Nephron (organoid): ENCODE measurements around the gene RNF220.

ENCODE experiments used
- H3K27ac Mint-ChIP-seq, 3 experiments: 2 replicates each; pipeline ENCODE4 v1.8.0; 2020; ENCODE audit warnings: mixed read lengths in 3 of 3, mild to moderate bottlenecking in 2 of 3, moderate library complexity in 1 of 3
- H3K27me3 Mint-ChIP-seq: 2 replicates; pipeline ENCODE4 v1.8.0; 2021; ENCODE audit warnings: low read depth, mild to moderate bottlenecking, moderate library complexity, mixed read lengths
- H3K36me3 Mint-ChIP-seq: 2 replicates; pipeline ENCODE4 v1.8.0; 2020; ENCODE audit warnings: low read depth, mixed read lengths
- H3K4me1 Mint-ChIP-seq: 2 replicates; pipeline ENCODE4 v1.8.0; 2020; ENCODE audit warnings: mixed read lengths
- H3K4me3 Mint-ChIP-seq, 3 experiments: 2 replicates each; pipeline ENCODE4 v1.8.0; 2020; ENCODE audit warnings: mild to moderate bottlenecking in 3 of 3, mixed read lengths in 3 of 3, moderate library complexity in 2 of 3
- H3K9me3 Mint-ChIP-seq: 2 replicates; pipeline ENCODE4 v1.8.0; 2020; ENCODE audit warnings: mixed read lengths
- TF ChIP-seq, protein P1 (sequence below), 3 experiments: fragments of 200-600 bp; sonication (generic); IDR thresholded peaks; one replicate each; pipeline ENCODE4 v1.5.0; 2021; ENCODE audit warnings: antibody characterized with exemption in 3 of 3; ENCODE audit not compliant: unreplicated experiment in 3 of 3

RNF220 gene

DNA sequence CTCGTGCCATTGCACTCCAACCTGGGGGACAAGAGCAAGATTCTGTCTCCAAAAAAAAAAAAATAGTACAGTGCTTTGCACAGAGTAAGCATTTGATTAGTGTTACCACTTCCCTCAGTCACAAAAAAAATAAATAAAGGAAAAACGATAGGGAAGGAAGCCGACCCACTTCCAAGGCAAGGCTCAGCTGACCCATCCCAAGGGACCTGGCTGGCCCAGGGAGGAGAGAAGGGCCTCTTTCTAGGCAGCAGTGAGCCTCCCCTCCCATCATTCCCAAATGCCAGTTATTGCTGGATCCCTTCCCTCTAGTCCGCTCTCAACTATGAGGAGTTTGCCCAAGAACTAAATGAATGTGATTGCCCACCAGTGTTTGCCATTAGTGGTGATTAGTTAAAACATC, 191.5 kb downstream of the RNF220 start:
- Mint-ChIP-seq H3K9me3 (no peaks in the 10 kb centered on the region), H3K27me3 (peaks cover 28% of the 10 kb centered on the region), H3K27ac (no peak overlapping the region), H3K4me1 (no peaks in the 10 kb centered on the region), H3K36me3 (no peaks in the 10 kb centered on the region), H3K4me3 (no peak overlapping the region)
- TF ChIP-seq, protein P1, sequence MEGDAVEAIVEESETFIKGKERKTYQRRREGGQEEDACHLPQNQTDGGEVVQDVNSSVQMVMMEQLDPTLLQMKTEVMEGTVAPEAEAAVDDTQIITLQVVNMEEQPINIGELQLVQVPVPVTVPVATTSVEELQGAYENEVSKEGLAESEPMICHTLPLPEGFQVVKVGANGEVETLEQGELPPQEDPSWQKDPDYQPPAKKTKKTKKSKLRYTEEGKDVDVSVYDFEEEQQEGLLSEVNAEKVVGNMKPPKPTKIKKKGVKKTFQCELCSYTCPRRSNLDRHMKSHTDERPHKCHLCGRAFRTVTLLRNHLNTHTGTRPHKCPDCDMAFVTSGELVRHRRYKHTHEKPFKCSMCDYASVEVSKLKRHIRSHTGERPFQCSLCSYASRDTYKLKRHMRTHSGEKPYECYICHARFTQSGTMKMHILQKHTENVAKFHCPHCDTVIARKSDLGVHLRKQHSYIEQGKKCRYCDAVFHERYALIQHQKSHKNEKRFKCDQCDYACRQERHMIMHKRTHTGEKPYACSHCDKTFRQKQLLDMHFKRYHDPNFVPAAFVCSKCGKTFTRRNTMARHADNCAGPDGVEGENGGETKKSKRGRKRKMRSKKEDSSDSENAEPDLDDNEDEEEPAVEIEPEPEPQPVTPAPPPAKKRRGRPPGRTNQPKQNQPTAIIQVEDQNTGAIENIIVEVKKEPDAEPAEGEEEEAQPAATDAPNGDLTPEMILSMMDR (IDR thresholded peaks at IDR 0.05; ENCODE audit: unreplicated experiment in 3 of 3) = no peak

DNA sequence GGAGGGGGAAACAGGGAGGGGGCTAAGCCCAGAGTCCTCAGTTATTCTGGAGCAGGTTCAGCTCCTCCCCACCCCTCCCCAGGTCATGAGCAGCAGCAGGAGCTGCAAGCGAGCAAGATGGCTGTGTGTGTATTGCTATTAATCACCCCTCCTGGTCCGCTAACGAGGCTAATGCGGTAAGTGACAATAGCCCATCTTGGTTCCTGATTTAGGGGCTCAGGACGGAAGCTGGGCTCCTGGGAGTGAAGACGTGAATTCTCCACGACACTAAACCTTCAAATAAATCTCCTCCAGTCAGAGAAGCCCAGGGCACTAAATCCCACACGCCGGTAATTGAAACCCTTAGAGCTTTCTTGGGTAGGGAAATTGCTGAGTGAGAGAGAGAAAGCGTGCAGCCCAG, 193.1 kb downstream of the RNF220 start:
- no peak overlapping the region for H3K27ac Mint-ChIP-seq
- TF ChIP-seq, protein P1 (IDR thresholded peaks at IDR 0.05; ENCODE audit: unreplicated experiment in 3 of 3) = no peak
- H3K36me3 Mint-ChIP-seq = no peaks in the 10 kb centered on the region
- no peak overlapping the region for H3K4me3 Mint-ChIP-seq
- H3K27me3 Mint-ChIP-seq = peaks cover 17% of the 10 kb centered on the region
- no peaks in the 10 kb centered on the region for H3K4me1 Mint-ChIP-seq
- no peaks in the 10 kb centered on the region for H3K9me3 Mint-ChIP-seq

DNA sequence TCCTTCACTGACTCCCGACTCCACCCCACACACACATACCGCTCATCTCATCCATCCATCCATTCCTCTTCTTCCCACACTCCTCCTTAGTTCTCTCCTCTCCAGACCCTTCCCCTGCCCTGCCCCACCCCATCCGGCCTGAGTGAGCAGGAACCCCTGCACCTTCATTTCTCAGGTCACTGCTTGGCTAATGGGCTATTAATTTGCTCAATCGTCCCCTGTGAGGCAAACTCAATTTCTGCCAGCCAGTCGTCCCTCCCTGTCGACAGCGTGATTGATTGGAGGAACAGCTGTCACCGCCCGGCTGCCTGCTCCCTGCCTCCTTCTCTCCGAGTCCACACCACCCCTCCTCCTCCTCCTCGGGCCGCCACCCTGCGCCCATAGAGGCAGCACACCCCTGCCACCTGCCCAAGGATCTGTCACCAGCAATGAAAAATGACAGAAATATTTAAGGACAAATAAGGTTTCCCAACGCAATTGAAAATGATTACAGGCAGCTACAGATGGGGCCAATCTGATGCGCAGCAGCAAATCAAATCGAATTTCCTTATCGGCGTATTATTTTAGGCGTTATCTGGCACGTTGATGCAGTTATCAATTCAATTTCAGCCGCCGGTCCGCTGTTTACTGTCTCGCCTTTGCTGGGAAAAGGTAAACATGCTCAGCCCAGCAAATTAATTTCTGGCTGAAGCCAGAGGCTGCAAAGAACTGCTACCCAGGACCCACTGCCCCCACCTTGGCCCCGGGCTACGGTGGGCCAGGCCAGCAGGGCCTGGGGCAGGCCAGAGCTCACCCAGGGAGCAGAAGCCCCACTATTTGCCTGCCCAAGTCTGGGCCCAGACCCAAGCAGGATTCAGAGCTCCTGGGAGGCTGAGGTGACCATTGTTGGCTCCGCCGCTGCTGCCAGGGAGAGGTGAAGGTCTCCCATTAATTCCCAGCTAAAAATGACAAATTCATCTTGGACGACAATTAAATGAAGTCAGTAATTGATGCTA, 197.9 kb downstream of the RNF220 start:
- Mint-ChIP-seq H3K27me3 (peaks cover 30% of the 10 kb centered on the region), H3K4me1 (peaks cover 7% of the 10 kb centered on the region), H3K9me3 (no peaks in the 10 kb centered on the region), H3K27ac (peak overlapping the region in 1 of 3 experiments; percentile 48), H3K4me3 (no peak overlapping the region), H3K36me3 (no peaks in the 10 kb centered on the region)
- TF ChIP-seq, protein P1 (IDR thresholded peaks at IDR 0.05; ENCODE audit: unreplicated experiment in 3 of 3) = no peak

DNA sequence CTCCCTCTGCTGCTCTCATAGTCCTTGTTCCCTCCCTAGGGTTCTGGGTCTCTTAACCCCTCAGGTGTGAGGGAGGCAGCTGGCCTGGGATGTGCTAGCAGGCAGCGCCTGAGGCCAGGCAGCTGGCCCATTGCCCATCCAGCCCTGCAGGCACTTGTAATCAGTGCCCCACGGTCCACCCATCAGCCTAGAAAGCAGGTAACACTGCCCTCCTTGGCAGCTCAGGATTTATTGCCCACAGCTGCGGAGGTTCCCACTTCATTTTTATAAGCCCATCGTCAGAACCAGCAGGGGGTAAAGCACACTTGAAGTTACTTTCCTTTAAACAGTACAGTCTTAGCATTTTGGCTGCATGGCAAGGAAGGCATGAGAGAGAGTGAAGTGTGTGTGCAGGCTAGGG, 198.7 kb downstream of the RNF220 start:
- Mint-ChIP-seq H3K4me1 (peaks cover 7% of the 10 kb centered on the region), H3K36me3 (no peaks in the 10 kb centered on the region), H3K9me3 (no peaks in the 10 kb centered on the region), H3K27ac (no peak overlapping the region), H3K4me3 (no peak overlapping the region), H3K27me3 (peaks cover 38% of the 10 kb centered on the region)
- TF ChIP-seq, protein P1 (IDR thresholded peaks at IDR 0.05; ENCODE audit: unreplicated experiment in 3 of 3) = no peak

DNA sequence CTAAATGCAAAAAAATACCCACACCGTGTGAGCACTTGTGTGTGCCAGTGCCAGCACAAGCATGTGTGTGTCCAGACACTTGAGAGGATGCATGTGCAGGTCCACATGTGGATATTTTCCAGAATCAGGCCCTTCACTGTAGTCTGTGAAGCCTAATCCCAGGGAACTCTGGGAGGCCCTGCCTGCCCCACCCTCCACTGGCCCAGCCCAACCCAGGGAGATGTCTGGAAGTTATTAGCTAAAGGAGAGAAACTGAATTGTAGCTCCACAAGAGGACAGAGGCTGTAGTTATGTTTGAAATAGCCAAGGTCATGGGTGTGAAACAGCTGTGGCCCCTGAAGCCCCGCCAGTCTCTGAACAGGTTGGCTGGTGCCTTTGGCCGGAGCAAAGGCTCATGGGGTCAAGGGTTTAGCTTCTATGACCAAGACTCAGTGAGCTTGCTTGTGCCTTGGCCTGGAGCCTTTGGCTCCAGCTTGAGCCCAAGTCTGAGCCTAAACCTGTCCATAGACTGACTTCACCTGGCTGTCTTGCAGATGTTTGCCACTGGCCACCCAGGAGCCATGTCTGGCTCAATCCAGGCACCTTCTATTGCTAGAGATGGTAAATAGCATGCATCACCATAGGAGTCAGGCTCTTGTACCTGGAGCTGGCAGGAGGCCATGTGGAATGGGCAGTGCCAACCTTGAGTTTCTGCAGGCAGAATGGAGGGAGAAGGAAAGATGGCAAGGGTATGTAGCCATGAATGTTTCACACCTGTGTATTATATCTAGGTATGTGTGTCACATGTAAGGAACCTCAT, 199.3 kb downstream of the RNF220 start:
- Mint-ChIP-seq H3K27ac (no peak overlapping the region), H3K4me3 (no peak overlapping the region), H3K36me3 (no peaks in the 10 kb centered on the region), H3K4me1 (peaks cover 7% of the 10 kb centered on the region), H3K27me3 (peaks cover 44% of the 10 kb centered on the region), H3K9me3 (no peaks in the 10 kb centered on the region)
- TF ChIP-seq, protein P1 (IDR thresholded peaks at IDR 0.05; ENCODE audit: unreplicated experiment in 3 of 3) = no peak
